ENCODE measurements around the gene SCGB3A2. TPM values are rescaled to one million over a fixed set of nuclear protein-coding genes. Genes with fewer than 3 reads are reported as not detected.

SCGB3A2 gene
- total RNA-seq, 4 donors from 2014 or later, result not detected

- peak overlapping the region; percentile 75 for H3K27ac ChIP-seq
- H3K4me3 ChIP-seq, result no peak overlapping the region
- H3K36me3 ChIP-seq, result no peaks in the 10 kb centered on the region
- peaks cover 37% of the 10 kb centered on the region for H3K4me1 ChIP-seq
- H3K27me3 ChIP-seq, result no peaks in the 10 kb centered on the region
- H3K9me3 ChIP-seq, result no peaks in the 10 kb centered on the region
- no peak for DNase-seq (ENCODE audit: low spot score in 2 of 2)
- TF ChIP-seq POLR2A (IDR thresholded peaks at IDR 0.05) (no peak), EP300 (IDR thresholded peaks at IDR 0.05) (no peak), CTCF (IDR thresholded peaks at IDR 0.05) (no peak), POLR2AphosphoS5 (IDR thresholded peaks at IDR 0.05) (no peak)
- 28% methylated on average over 2 of the region's 2 CpGs for WGBS
These were observed 15.3 kb downstream of the SCGB3A2 start for GRCh38 chr5:147893820-147894219.

- Histone ChIP-seq H3K27me3 (no peaks in the 10 kb centered on the region), H3K9me3 (no peaks in the 10 kb centered on the region), H3K4me3 (no peak overlapping the region), H3K4me1 (peaks cover 37% of the 10 kb centered on the region), H3K27ac (no peak overlapping the region), H3K36me3 (no peaks in the 10 kb centered on the region)
- TF ChIP-seq EP300 (IDR thresholded peaks at IDR 0.05), result no peak
- TF ChIP-seq POLR2AphosphoS5 (IDR thresholded peaks at IDR 0.05), result no peak
- no peak for TF ChIP-seq CTCF (IDR thresholded peaks at IDR 0.05)
- no peak for TF ChIP-seq POLR2A (IDR thresholded peaks at IDR 0.05)
- no peak for DNase-seq (ENCODE audit: low spot score in 2 of 2)
- WGBS, result 45% methylated on average over 1 of the region's 1 CpG
These were observed 17.4 kb downstream of the SCGB3A2 start for GRCh38 chr5:147895864-147896263.

- DNase-seq (ENCODE audit: low spot score in 2 of 2), result no peak
- no peaks in the 10 kb centered on the region for H3K27me3 ChIP-seq
- 85% methylated on average over 3 of the region's 3 CpGs for WGBS
- TF ChIP-seq POLR2AphosphoS5 (IDR thresholded peaks at IDR 0.05), result no peak
- TF ChIP-seq POLR2A (IDR thresholded peaks at IDR 0.05), result no peak
- no peak for TF ChIP-seq EP300 (IDR thresholded peaks at IDR 0.05)
- no peak for TF ChIP-seq CTCF (IDR thresholded peaks at IDR 0.05)
- no peak overlapping the region for H3K4me3 ChIP-seq
- no peaks in the 10 kb centered on the region for H3K36me3 ChIP-seq
- peak overlapping the region; percentile 39 for H3K27ac ChIP-seq
- peaks cover 8% of the 10 kb centered on the region for H3K4me1 ChIP-seq
- no peaks in the 10 kb centered on the region for H3K9me3 ChIP-seq
These were observed 20.4 kb downstream of the SCGB3A2 start for GRCh38 chr5:147898875-147899401.

- TF ChIP-seq EP300 (IDR thresholded peaks at IDR 0.05) (no peak), POLR2A (IDR thresholded peaks at IDR 0.05) (no peak), POLR2AphosphoS5 (IDR thresholded peaks at IDR 0.05) (no peak), CTCF (IDR thresholded peaks at IDR 0.05) (no peak)
- Histone ChIP-seq H3K27me3 (no peaks in the 10 kb centered on the region), H3K36me3 (no peaks in the 10 kb centered on the region), H3K4me1 (peaks cover 1% of the 10 kb centered on the region), H3K27ac (peak overlapping the region; percentile 25), H3K4me3 (no peak overlapping the region), H3K9me3 (no peaks in the 10 kb centered on the region)
- WGBS, result 61% methylated on average over 12 of the region's 12 CpGs
- DNase-seq (ENCODE audit: low spot score in 2 of 2), result no peak
These were observed 23.1 kb downstream of the SCGB3A2 start for GRCh38 chr5:147901599-147902039.

GRCh38 chr5:147902609-147903115 is 24.2 kb downstream of the SCGB3A2 start:
- no peak for TF ChIP-seq POLR2AphosphoS5 (IDR thresholded peaks at IDR 0.05)
- TF ChIP-seq POLR2A (IDR thresholded peaks at IDR 0.05), result no peak
- no peak for TF ChIP-seq CTCF (IDR thresholded peaks at IDR 0.05)
- TF ChIP-seq EP300 (IDR thresholded peaks at IDR 0.05), result no peak
- Histone ChIP-seq H3K27me3 (no peaks in the 10 kb centered on the region), H3K27ac (no peak overlapping the region), H3K9me3 (no peaks in the 10 kb centered on the region), H3K4me1 (peaks cover 5% of the 10 kb centered on the region), H3K4me3 (no peak overlapping the region), H3K36me3 (no peaks in the 10 kb centered on the region)
- no peak for DNase-seq (ENCODE audit: low spot score in 2 of 2)

Measured in suprapubic skin (tissue), 4 donors.